HG03196 (cell line): ENCODE data around the gene ASB8.

Experiments used
- ATAC-seq: cut with Tn5 transposase; IDR thresholded peaks from one replicate; pipeline ENCODE4 v1.9.1; 2021; ENCODE audit not compliant: unreplicated experiment

Gene ASB8, protein sequence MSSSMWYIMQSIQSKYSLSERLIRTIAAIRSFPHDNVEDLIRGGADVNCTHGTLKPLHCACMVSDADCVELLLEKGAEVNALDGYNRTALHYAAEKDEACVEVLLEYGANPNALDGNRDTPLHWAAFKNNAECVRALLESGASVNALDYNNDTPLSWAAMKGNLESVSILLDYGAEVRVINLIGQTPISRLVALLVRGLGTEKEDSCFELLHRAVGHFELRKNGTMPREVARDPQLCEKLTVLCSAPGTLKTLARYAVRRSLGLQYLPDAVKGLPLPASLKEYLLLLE

DNA sequence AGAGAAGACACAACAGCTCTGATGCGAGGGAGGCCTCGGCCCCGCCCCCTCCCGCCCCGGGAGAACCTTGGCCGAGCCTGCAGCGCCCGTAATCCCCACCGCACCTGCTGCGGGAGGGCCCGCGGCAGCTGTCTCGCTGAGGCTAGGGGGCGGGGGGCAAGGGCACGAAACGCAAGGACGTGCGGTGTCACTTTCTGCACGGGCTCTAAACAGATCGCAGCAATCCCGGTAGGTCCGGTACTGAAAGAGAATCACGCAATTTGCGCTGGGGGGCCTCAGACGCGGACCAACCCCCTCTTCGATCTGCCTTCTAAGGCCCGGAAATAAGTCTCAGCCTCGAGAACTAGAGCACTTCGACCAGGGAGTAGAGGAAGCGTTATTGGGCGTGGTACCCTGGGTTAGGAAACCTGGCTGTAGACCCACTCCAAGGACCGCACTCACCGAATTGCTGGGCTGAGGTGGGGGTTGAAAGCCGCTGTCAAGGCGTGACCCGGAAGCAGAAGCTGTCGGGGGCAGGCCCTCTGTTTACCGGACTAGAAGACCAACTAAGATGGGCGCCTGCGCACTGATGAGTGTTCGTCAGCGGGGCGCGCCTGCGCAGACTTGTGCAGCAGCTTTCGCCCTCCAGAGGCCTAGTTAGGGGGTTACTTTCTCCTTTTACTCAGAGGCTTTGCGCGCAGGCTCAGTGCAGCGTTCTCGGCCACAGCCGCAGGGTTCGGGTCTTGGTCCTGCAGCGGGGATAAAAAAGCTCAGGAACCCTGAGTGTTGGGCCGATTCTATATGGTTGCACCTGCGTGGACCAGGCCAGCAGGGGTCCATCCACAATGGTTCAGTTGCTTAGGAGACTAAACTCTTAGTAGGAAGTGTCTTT, at the start of gene ASB8:
TSS of gene ASB8 (minus strand) at position 498 of the 871 bp plus-strand sequence. CDS start 4,019 bp downstream, outside the sequence.
- ATAC-seq = peak; percentile 82

DNA sequence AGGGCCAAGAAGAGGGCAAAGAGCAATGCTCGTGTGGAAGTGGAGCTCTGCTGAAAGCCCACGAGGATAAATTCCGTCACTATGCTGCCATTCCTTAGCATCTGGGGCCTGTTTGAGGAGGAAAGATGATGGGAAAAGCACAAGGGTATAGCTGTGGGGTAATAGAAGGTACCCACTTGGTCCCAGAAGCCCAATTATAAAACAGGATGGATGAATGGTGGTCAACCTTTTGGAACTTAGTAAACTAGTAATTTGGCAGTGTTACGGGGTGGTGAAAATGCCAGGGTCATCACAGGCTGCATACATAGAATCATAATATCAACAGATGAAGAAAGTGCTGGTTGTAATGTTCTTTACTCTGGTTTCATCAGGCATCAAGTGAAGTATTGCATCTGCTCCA, 45.9 kb upstream of the ASB8 start, which contains the start of gene OR10AD1:
TSS of gene OR10AD1 (minus strand) at position 101 of the 400 bp plus-strand sequence. CDS start at position 101, 0 bp downstream.
- no peak for ATAC-seq

DNA sequence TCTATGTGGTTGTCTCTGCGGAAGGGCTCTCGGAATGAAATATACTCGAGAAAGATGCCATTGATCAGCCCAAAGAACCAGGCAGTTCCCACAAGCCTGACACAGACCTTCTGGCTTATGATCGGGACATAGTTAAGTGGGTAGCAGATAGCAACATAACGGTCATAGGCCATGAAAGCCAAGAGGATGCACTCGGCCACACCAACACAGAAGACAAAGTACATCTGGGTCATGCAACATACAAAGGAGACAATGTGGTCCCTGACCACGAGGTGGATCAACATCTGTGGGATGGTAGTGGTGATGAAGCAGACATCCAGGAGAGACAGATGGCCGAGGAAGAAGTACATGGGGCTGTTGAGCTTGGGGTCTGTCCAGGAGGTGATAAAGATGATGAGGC, 45.5 kb upstream of the ASB8 start:
- no peak for ATAC-seq

DNA sequence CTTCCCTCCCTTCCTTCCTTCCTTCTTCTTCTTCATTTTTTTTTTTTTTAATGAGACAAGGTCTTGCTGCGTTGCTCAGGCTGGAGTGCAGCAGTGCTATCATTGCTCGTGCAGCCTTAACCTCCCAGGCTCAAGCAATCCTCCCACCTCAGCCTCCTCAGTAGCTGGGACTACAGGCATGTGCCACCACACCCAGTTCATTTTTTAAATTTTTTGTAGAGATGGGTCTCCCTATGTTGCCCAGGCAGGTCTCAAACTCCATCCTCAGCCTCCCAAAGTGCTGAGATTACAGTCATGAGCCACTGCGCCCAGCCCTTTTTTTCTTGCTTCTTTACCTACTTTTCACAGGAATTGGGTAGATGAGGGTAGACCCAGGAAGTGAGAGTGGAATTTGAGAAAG, 44.2 kb upstream of the ASB8 start:
- no peak for ATAC-seq

DNA sequence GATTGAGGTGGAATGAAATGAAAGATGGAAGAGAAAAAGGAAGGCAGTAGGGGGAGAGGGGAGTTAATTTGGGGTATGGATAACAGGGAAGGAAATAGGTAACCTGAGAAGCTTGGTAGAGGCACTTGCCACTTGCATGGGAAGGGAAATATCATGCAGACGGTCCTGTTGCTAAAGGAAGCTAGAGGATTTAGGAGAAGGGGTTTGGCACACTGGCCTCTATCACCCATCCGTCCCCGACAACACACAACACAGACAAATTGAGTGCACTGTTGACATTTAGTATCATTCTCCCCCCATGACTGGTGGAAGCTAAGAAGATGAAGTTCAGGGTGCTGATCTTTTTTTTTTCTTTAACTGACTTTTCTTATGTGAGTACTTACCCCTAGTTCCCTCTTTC, 43.8 kb upstream of the ASB8 start:
- ATAC-seq = no peak

DNA sequence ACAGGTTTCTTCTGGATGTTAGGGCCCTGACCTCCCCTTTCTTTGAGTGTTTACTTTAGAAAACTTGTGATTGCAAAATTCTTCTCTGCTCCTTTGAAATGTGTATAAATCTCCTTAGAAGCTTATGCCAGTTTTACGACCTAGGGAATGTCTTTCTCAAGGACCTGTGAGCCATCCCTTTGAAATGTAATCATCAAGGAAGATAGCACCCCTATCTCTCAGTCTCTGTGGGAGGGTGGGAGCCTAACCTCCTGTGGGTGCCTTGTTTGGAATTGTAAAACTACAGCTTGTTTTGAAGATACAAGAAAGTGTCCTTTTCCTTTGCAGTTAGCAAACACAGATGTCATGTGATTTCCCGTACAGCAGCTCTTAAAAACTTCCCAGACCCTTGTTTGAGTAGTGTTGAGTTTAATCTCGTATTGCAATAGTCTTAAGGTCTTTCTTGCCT, 42.5 kb upstream of the ASB8 start:
- no peak for ATAC-seq

DNA sequence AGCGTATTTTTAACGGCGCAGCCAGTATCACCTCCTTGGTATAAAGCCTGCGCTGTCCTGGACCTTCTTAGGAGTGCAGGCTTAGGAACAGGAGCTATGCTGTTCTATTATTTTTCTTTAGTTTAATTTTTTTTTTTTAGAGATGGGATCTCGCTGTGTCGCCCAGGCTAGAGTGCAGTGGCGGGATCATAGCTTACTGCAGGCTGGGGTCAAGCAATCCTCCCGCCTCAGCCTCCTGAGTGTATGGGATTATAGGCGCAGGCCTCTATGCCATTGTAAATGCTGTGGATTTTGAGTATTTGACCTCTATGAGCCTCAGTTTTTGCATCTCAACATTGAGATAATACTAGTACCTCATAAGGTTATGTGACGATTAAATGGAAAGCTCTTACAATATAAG, 41.7 kb upstream of the ASB8 start:
- ATAC-seq = no peak

DNA sequence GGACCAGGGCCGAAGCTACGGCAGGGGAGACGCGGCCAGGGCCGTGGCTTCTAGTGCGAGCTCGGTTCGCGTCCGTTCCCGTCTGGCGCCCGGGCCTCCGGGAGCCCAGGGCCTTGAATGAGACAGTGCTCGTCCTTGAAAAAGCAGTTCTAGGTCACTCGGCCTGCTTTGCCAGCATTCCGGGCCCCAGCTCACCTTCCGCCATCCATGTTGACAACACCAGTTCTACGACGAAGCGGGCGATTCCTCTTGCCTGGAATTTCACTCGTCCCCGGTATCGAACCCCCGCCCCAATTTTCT, 41.3 kb upstream of the ASB8 start:
- peak; percentile 13 for ATAC-seq

DNA sequence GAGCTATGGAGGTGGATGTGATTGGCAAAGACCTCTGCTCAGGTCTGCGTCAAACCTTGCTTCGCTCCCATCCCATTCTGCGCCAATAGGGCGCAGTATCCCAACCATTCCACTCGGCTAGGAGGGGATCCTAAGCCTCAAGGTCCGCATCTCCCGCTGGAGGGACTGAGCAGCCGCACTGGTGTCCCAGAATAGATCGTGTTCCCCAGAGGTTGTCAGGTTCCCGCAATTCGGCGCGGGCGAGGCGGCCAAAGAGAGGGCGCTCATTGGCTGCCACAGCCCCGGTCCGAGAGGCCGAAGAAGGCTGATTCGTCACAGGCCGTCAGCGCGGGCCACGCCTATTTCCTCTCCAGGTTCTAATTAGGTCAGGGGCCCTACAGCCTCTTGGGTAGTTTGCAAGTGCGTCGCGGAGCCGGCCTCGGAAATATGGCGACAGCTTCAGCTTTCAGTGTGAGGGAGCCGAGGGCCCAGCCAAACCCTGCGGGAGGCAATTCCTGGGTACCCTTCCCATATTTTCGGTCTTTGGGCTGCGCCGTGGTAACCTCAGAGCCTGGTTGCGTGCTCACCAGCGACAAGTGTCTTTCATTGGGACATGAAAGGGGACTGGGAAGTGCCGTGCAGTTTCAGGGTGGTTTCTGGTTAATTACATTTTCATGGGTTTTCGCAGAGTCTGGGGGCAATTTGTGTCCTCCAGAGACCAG, 40.8 kb upstream of the ASB8 start:
- peak; percentile 99 for ATAC-seq

DNA sequence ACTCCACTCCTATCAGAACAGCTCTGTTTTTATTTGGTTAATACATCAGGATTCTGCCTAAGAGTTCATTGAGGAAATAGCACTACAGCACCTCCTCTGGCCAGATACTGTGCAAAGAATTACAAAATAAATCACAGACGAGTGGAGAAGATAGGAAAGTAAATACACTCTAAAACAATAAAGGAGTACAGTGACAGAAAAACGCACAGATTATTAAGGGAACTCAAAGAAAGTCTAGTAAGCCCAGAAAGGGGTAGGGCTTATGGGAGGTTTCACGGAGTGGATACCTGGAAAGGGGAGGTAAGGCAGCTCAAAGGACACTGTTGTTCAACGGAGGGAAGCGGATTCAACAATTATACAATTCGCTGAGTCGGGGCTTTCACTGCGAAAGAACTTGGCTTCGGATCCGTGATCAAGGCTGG, 40.2 kb upstream of the ASB8 start:
- ATAC-seq = no peak

DNA sequence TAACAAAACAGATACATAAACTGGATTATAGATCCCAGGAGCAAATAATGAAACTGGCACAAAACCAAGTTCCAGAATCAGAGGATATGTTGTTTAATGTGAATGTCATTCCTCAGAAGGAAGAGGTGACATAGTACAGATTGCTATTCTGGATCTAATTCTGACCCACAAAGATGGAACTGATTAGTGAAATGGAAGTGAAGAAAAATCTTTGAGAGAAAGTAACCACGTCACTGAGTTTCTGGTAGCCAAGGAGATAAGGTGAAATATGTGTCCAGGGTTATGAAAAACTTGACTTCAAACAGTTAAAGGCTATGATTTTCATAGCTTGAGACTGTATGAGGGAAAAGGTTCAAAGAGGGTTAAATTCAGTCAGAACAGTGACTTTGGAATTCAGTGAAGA, 37.5 kb upstream of the ASB8 start:
- ATAC-seq = no peak

DNA sequence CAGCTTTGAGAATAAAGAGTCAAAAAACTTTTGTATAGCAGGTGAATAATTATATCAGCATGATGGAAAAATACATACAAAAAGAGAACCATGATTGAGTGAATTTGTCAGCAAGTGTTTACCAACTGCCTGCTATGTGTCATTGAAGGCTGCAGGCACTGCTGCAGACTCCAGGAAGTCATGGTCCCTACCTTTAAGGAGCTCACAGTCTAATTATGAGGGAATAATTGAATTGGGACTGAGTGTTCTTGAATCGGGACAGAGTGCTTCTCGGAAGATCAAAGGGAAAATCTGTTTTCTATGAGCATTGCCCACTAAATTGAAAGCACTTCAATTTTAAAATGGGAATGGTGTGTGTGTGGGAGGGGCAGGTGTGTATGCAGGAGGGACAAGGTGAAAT, 36.3 kb upstream of the ASB8 start:
- ATAC-seq = no peak

DNA sequence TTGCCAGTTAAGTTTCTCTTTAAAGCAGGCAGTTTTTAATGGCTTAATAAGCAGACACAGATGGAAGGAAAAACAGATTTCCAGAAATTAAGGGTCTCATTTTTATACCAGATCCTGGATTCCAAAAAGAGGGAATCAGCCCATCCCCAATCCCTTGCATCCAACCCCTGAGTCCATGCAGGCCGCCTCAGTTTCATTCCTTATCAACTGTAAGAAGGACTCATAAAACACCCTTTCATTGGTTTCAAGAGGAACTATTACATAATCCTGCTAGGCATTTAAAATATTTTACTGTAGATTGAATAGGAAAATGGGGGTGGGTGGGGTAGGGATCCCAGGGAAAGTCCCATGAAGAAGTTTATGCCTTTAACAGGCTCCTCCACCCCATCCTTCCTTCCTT, 35.5 kb upstream of the ASB8 start:
- no peak for ATAC-seq

DNA sequence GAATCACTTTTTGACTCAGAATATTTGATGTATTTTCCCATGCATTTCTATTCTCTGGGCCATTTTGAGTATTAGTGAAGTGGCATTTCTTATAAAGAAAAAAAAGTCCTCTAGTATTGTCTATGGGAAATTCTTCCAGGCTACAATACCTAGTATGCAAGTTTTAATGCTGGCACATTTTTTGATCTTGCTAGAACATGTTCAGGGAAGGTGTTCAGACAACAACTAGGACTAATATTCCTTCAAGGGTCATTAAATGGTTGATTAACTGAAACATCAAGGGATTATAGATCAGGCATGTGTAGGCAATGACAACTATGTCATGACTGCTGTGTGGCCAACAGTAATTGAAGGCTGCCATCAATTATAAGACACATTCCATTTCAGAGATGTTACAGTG, 33.8 kb upstream of the ASB8 start:
- ATAC-seq = no peak

DNA sequence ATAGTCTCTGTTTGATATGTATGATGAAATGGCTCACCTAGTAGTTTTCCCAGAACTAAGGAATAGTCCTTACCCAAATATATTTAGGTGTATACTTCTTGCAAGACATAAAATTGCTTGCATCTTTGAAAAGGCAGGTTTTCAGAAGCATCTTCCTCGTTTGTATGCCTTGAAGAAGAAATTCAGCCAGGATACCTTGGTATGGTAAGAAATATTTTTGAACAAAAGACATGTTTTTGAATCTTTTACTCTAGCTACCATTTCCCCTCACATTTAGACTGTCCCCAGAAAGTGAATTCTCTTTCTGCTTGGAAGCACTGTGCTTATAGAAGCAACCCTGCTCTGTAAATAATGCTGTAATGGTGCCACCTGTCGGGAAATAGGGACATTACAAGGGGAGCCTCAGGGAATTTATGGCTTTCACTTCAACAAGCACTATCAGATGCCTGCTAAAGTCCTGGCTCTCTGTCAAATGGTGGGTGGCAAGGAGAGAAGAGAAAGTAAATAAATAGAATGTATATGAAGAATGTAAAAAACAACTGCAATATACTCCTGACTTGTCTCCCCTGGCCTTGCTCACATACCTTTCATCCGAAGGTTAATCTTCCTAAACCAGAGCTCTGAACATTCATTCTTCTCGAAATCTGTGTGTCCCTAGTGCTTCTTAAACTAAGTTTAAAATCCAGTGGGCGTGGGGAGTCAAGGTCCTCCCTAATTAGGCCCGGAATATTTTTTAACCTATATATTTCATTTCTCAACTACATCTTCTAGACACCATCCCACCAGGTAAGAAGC, 32.2 kb upstream of the ASB8 start:
- no peak for ATAC-seq

DNA sequence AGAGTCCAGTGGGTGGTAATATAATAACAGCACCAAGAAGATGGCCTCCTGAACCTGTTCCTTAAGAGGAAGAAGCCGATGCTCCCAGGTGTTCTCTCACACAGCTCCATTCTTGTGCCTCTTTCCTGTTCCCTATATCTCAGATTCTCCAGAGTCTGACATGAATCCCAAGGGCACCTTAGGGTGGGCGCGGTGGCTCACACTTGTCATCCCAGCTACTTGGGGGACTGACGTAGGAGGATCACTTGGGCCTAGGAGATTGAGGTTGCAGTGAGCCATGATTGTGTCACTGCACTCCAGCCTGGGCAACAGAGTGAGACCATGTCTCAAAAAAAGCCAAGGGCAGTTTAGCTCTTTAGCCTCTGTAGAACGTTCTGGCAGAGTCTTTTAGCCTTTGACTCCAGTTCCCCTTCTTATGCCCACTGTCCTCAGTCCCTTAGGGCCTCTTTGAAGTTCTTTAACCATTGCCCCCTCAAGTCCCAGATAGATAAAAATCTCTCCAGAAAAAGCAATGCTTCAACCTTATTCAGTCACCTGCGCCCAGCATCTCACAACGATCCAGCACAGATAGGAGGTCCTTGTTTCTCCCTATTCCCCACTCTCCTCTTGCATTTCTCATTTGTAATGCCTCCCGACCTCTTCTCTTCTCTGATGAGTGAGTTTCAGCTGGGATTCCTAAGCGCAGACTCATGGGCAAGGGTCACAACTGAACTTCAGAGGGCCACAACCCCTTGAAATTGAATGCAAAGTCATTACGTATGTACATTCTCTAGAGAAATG, 30.8 kb upstream of the ASB8 start:
- no peak for ATAC-seq

DNA sequence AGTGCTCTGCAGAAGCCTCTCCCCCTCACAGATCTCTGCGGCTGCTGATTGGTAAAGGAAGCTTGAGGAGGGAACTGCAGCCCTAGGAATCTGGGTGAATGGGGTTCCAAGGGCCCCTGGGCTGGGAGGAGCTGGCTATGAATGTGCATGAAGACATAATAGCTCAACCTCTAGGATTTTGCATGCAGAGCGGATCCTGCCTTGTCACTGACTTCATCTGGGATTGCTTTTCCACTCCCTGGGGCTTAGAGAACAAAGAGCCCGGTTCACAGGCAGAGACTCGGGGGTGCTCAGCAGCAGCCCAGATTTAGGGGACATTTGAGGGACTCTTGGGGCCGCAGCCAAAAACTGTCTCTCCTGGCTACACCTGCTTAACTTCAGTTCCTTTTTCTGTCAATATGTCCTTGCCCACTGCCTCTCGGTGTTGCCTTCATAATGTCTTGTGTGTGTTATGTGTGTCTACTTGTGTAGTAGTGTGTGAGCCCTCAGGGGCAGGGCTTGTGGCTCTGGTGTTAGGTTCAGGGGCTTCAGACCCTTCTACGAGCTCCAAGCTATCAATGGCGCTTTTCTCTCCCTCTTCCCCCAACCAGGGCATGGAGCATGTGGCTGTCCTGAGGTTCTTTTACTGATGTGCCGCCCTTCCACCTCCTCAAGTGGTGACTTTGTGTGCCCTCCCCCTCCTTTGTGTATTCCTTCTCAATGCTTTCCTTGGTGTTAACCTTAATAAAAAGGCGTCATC, 28.0 kb upstream of the ASB8 start:
- ATAC-seq = no peak

DNA sequence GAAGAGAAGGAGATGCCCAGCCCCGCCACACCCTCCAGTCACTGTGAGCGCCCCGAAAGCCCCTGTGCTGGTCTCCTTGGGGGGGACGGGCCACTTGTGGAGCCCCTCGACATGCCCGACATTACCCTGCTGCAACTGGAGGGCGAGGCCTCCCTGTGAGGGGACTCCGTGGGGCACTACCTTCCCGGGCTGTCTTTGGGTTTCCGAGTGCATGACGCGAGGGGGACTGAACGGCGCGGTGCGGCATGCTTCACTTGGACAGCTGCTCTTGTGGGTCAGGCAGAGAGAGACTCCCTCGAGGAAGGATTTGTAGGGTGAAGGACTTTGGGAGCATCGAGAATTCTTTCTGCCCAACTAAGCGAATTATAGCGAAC, 27.2 kb upstream of the ASB8 start:
- ATAC-seq = no peak

DNA sequence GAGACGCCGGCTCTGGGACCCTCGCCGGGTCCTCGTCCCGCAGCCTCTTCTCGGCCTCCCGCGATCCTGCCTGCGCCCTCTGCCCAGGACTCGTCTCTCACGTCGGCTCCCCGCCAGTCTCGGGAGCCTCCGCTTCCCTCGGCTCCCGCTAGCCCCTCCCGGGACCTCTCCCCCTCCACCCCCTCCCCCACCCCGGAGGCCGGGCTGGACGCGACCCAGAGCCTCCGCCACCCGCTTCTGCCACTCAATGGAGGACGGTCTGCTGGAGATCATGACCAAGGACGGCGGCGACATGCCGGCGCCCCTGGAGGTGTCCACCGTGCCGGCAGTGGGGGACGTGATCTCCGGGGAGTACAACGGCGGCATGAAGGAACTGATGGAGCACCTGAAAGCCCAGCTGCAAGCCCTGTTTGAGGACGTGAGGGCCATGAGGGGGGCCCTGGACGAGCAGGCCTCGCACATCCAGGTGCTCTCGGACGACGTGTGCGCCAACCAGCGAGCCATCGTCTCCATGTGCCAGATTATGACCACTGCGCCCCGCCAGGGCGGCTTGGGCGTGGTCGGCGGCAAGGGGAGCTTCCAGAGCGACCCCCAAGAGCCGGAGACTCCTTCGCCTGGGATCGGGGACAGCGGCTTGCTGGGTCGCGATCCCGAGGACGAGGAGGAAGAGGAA, 26.7 kb upstream of the ASB8 start:
- no peak for ATAC-seq
